K562 treated with DMSO at 1 percent for 48 hours (cell line): ENCODE results near the gene USP8. TPM values are rescaled to one million over a fixed set of nuclear protein-coding genes. Genes with fewer than 3 reads are reported as not detected.

Experiments used
- total RNA-seq: library from RNA; unstranded; fragments of 300-600 nt; gene quantifications from 2 replicates; pipeline ENCODE4 v1.2.3, GENCODE V29; 2022; ENCODE audit warnings: low replicate concordance; ENCODE audit errors: extremely low read depth

USP8 gene
- not detected in 2 replicates for total RNA-seq

GRCh38 chr15:50424066-50424890, at the start of gene USP8:
Gene USP8, plus strand, starts transcription at chr15:50424405. Its CDS starts 14,669 bp downstream, at chr15:50439074.

GRCh38 chr15:50546566-50546965, 122.4 kb downstream of the USP8 start, which contains the start of gene USP50:
Gene USP50, minus strand, starts transcription at chr15:50546666. Its CDS starts 141 bp downstream, at chr15:50546525.

Other genes starting within 250 kb of the USP8 start
- gene SLC27A2, start 242.2 kb upstream of the USP8 start, total RNA-seq, result not detected in 2 replicates
- gene HDC, start 158.7 kb upstream of the USP8 start, total RNA-seq, result not detected in 2 replicates
- not detected in 2 replicates for gene GABPB1, start 69.2 kb upstream of the USP8 start, total RNA-seq
- not detected in 2 replicates for gene USP50, start 122.3 kb downstream of the USP8 start, total RNA-seq